HCT116 (cell line): ENCODE data around the gene TMCC3. TPM values are rescaled to one million over a fixed set of nuclear protein-coding genes. Genes with fewer than 3 reads are reported as not detected.

Experiments
- ATAC-seq: fragments of 200-7000 bp; cut with Tn5 transposase; 2 replicates; pipeline ENCODE4 v1.9.1; 2020; ENCODE audit warnings: mild to moderate bottlenecking, moderate library complexity
- BruUV-seq: library from RNA; stranded (reverse); fragments of 400-500 nt; replicated peaks from 2 replicates; lab custom pipeline; 2021; lab: Mats Ljungman, UMichigan
- CTCF ChIA-PET: fragments of 300-600 bp; sonication (Branson Sonifier 250); formaldehyde crosslinking; loops from one replicate; lab custom pipeline; 2021; ENCODE audit warnings: antibody characterized with exemption; lab: Charles Lee
- POLR2A ChIA-PET: fragments of 300-600, 350-600 bp; sonication (Branson Sonifier 250); formaldehyde crosslinking; loops from one replicate; lab custom pipeline; 2021; ENCODE audit warnings: antibody characterized with exemption; lab: Charles Lee
- RAD21 ChIA-PET, 2 experiments: fragments of 300-600 bp; sonication (Branson Sonifier 250); formaldehyde crosslinking; loops; one replicate each; lab custom pipeline; 2023; ENCODE audit warnings: low total read pairs in 2 of 2; ENCODE audit not compliant: uncharacterized antibody in 2 of 2, unreplicated experiment in 2 of 2, low non-redundant PET in 1 of 2; lab: Charles Lee
- DNase-seq: peaks from one replicate; pipeline ENCODE4 v3.0.0-alpha.2; 2010; ENCODE audit warnings: low read depth, low spot score
- H2AFZ ChIP-seq: fragments of 200-600 bp; shearing (Covaris generic), sonication (generic); 2 replicates; pipeline ENCODE4 v1.6.1; 2017; ENCODE audit warnings: low read depth, mixed run types, mixed read lengths, antibody characterized with exemption, low read length; ENCODE audit not compliant: poor library complexity, severe bottlenecking
- H3K27ac ChIP-seq: 2 replicates; pipeline ENCODE4 v1.5.1; 2012; ENCODE audit warnings: low read depth, low read length
- H3K27me3 ChIP-seq: fragments of 200-600 bp; sonication (generic); 2 replicates; pipeline ENCODE4 v1.6.1; 2016; ENCODE audit warnings: mixed run types, low read length, mixed read lengths; ENCODE audit not compliant: insufficient read depth
- H3K36me3 ChIP-seq, 2 experiments: fragments of 200-500 bp in 1 of 2; fragments of 200-600 bp in 1 of 2; sonication (Bioruptor generic) in 1 of 2; sonication (generic) in 1 of 2; 2 replicates each; pipeline versions ENCODE4 v1.5.1 to v1.6.1; 2014 to 2016; ENCODE audit warnings: low read length in 2 of 2, inconsistent platforms in 1 of 2, mixed read lengths in 1 of 2, mixed run types in 1 of 2; ENCODE audit not compliant: insufficient read depth in 2 of 2, control insufficient read depth in 1 of 2
- H3K4me1 ChIP-seq, 2 experiments: fragments of 200-600 bp in 1 of 2; sonication (generic) in 1 of 2; 2 replicates each; pipeline versions ENCODE4 v1.5.1 to v1.6.1; 2012 to 2017; ENCODE audit warnings: low read length in 2 of 2, inconsistent platforms in 1 of 2, mild to moderate bottlenecking in 1 of 2, mixed read lengths in 1 of 2, mixed run types in 1 of 2, moderate library complexity in 1 of 2; ENCODE audit not compliant: insufficient read depth in 2 of 2, control insufficient read depth in 1 of 2
- H3K4me2 ChIP-seq: fragments of 200-600 bp; sonication (generic); 2 replicates; pipeline ENCODE4 v1.6.1; 2017; ENCODE audit warnings: mixed run types, low read length, mixed read lengths
- H3K4me3 ChIP-seq, 2 experiments: fragments of 200-600 bp in 1 of 2; sonication (generic) in 1 of 2; replicated peaks in 1 of 2; 2 replicates each; pipeline ENCODE4 v1.5.1; 2011 to 2016; ENCODE audit warnings: low read length in 2 of 2, control low read depth in 1 of 2, low read depth in 1 of 2, mild to moderate bottlenecking in 1 of 2, mixed read lengths in 1 of 2, mixed run types in 1 of 2
- H3K79me2 ChIP-seq: fragments of 200-600 bp; sonication (generic); 2 replicates; pipeline ENCODE4 v1.6.1; 2017; ENCODE audit warnings: mild to moderate bottlenecking, mixed run types, low read length, moderate library complexity, mixed read lengths; ENCODE audit not compliant: insufficient read depth
- H3K9ac ChIP-seq: fragments of 200-600 bp; sonication (generic); 2 replicates; pipeline ENCODE4 v1.6.1; 2016; ENCODE audit warnings: low read length, mixed read lengths
- H3K9me2 ChIP-seq: fragments of 200-600 bp; sonication (generic), shearing (Covaris generic); 2 replicates; pipeline ENCODE4 v1.6.1; 2017; ENCODE audit warnings: mixed run types, mild to moderate bottlenecking, moderate library complexity; ENCODE audit not compliant: insufficient read depth
- H3K9me3 ChIP-seq, 2 experiments: fragments of 200-500 bp in 1 of 2; fragments of 200-600 bp in 1 of 2; sonication (Bioruptor generic) in 1 of 2; sonication (generic) in 1 of 2; 2 replicates each; pipeline ENCODE4 v1.6.1; 2014 to 2017; ENCODE audit warnings: low read length in 2 of 2, mixed read lengths in 2 of 2, inconsistent platforms in 1 of 2, low read depth in 1 of 2, mild to moderate bottlenecking in 1 of 2, mixed run types in 1 of 2, moderate library complexity in 1 of 2; ENCODE audit not compliant: control insufficient read depth in 1 of 2, insufficient read depth in 1 of 2
- H4K20me1 ChIP-seq: fragments of 200-600 bp; sonication (generic), shearing (Covaris generic); 2 replicates; pipeline ENCODE4 v1.6.1; 2017; ENCODE audit warnings: mixed run types, mild to moderate bottlenecking, moderate library complexity; ENCODE audit not compliant: insufficient read depth
- CBX3 ChIP-seq: IDR thresholded peaks from 2 replicates; pipeline ENCODE4 v1.6.1; 2012; ENCODE audit warnings: low read depth
- CEBPB ChIP-seq: IDR thresholded peaks from 2 replicates; pipeline ENCODE4 v1.6.1; 2012; ENCODE audit warnings: low read depth
- ELF1 ChIP-seq: IDR thresholded peaks from 2 replicates; pipeline ENCODE4 v1.6.1; 2012; ENCODE audit warnings: low read depth, borderline replicate concordance
- EZH2 ChIP-seq: fragments of 200-600 bp; sonication (generic); IDR thresholded peaks from 2 replicates; pipeline ENCODE4 v1.6.1; 2017; ENCODE audit warnings: antibody characterized with exemption, mixed run types
- EZH2phosphoT487 ChIP-seq: fragments of 200-600 bp; IDR thresholded peaks from 2 replicates; pipeline ENCODE4 v1.6.1; 2018; ENCODE audit warnings: antibody characterized with exemption, borderline replicate concordance
- FOSL1 ChIP-seq: IDR thresholded peaks from 2 replicates; pipeline ENCODE4 v1.6.1; 2012; ENCODE audit warnings: low read depth
- JUND ChIP-seq: IDR thresholded peaks from 2 replicates; pipeline ENCODE4 v1.6.1; 2012
- POLR2A ChIP-seq: IDR thresholded peaks from 2 replicates; pipeline ENCODE4 v1.7.0; 2011; ENCODE audit warnings: borderline replicate concordance; ENCODE audit not compliant: insufficient read depth, insufficient read length; ENCODE audit errors: extremely low read depth
- POLR2AphosphoS5 ChIP-seq: IDR thresholded peaks from 2 replicates; pipeline ENCODE4 v1.6.1; 2011; ENCODE audit warnings: mild to moderate bottlenecking, low read depth, low read length, moderate library complexity
- SIN3A ChIP-seq: IDR thresholded peaks from 2 replicates; pipeline ENCODE4 v1.6.1; 2012; ENCODE audit warnings: low read depth
- SP1 ChIP-seq: IDR thresholded peaks from 2 replicates; pipeline ENCODE4 v1.6.1; 2012; ENCODE audit warnings: low read depth
- ZFX ChIP-seq: fragments of 450-650 bp; IDR thresholded peaks from 2 replicates; pipeline ENCODE4 v1.6.1; 2017
- intact Hi-C: fragments of 100-400 bp; cut with micrococcal nuclease; formaldehyde crosslinking; loops from 2 replicates; pipeline ENCODE4 v1.10.0; 2022
- total RNA-seq: library from RNA; stranded (reverse); gene quantifications from one replicate; pipeline ENCODE4 v1.2.1, GENCODE V29; 2021; ENCODE audit not compliant: unreplicated experiment
- TF ChIP-seq, protein P1 (sequence below): IDR thresholded peaks from 2 replicates; pipeline ENCODE4 v1.6.1; 2012
- TF ChIP-seq, protein P2 (sequence below): IDR thresholded peaks from 2 replicates; pipeline ENCODE4 v1.6.1; 2012; ENCODE audit warnings: low read depth
- TF ChIP-seq, protein P3 (sequence below), 3 experiments: fragments of 200-600 bp in 1 of 3; sonication (generic) in 1 of 3; IDR thresholded peaks in 2 of 3; conservative IDR thresholded peaks in 1 of 3; 2 replicates each; pipeline ENCODE4 v1.5.1; 2012 to 2017; ENCODE audit warnings: low read depth in 2 of 3, low read length in 2 of 3, antibody characterized with exemption in 1 of 3, borderline replicate concordance in 1 of 3, control low read depth in 1 of 3, mild to moderate bottlenecking in 1 of 3, mixed read lengths in 1 of 3, mixed run types in 1 of 3, moderate library complexity in 1 of 3; ENCODE audit not compliant: insufficient read depth in 1 of 3

Gene TMCC3
- total RNA-seq, 1 experiment from 2014 or later, result 4.5 TPM

DNA sequence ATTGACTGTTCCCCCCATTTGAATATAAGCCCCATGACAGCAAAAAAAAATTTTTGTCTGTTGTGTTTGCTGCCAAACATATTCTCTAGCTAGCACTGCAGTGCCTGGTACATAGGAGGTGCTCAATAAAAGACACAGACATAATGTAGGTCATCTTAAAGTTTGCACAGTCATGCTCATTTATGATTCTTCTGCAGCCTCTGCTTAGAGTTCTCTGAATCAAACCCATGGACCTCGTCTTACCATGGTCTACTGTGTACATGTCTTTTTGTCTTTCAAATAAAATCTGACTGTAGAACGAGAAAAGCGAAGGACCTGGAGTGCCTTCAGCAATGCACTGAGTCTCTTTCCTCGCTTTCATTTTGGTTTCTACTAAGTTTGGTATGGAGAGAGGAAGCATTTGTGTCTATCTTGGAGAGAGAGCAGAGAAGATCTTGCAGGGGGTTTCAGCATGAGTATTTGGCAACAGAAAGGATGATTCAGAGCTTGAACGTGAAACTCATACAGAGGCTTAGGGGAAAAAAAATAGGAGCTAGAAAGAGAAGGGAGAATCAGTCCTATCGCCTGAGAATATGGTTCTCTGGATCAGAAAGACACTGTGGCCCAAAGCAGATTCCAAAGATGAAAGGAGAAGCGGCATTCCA lies 38.8 kb upstream of the TMCC3 start:
- Histone ChIP-seq H3K9me2 (no peaks in the 10 kb centered on the region), H3K4me3 (no peak overlapping the region), H2AFZ (no peak overlapping the region), H3K27me3 (no peaks in the 10 kb centered on the region), H3K36me3 (no peaks in the 10 kb centered on the region), H3K27ac (no peak overlapping the region), H3K4me1 (no peaks in the 10 kb centered on the region), H3K4me2 (no peak overlapping the region), H3K9ac (no peak overlapping the region), H4K20me1 (no peaks in the 10 kb centered on the region), H3K79me2 (no peaks in the 10 kb centered on the region), H3K9me3 (no peaks in the 10 kb centered on the region)
- RAD21 ChIA-PET, result no interaction called here
- CTCF ChIA-PET, result no interaction called here
- intact Hi-C loops, result no loop called here
- no peak for ATAC-seq
- DNase-seq, result no peak
- BruUV-seq, result no TSS peak
- POLR2A ChIA-PET, result no interaction called here
- no peak for TF ChIP-seq POLR2A
- TF ChIP-seq CBX3, result no peak
- TF ChIP-seq ZFX, result no peak
- TF ChIP-seq SP1, result no peak
- no peak for TF ChIP-seq ELF1
- no peak for TF ChIP-seq SIN3A

DNA sequence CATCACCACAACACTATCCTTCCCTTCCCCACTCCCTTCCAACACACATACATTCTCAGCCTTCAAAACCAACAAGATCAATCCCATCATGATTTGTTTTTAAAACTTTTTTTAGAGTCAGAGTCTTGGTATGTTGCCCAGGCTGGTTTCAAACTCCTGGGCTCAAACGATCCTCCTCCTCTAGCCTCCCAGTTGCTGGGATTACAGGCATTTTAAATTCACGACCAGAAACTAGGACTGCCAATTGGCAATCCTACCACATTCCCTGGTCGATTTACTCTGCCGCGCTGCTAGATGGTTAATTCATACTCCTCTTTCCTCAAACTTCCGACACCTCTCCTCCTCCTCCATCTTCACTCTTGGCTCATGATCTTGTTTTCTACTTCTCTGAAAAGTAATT lies 37.5 kb upstream of the TMCC3 start:
- BruUV-seq, result no TSS peak
- no peak overlapping the region for H2AFZ ChIP-seq
- H3K79me2 ChIP-seq, result no peaks in the 10 kb centered on the region
- no peak overlapping the region for H3K4me3 ChIP-seq
- no peaks in the 10 kb centered on the region for H4K20me1 ChIP-seq
- H3K4me1 ChIP-seq, result no peaks in the 10 kb centered on the region
- CTCF ChIA-PET, result no interaction called here
- H3K36me3 ChIP-seq, result no peaks in the 10 kb centered on the region
- H3K27ac ChIP-seq, result no peak overlapping the region
- no peak overlapping the region for H3K9ac ChIP-seq
- POLR2A ChIA-PET, result no interaction called here
- no peak for DNase-seq
- TF ChIP-seq EZH2 (no peak), CEBPB (no peak), POLR2A (no peak), JUND (no peak), ZFX (no peak), CBX3 (no peak), POLR2AphosphoS5 (no peak), FOSL1 (no peak), EZH2phosphoT487 (no peak), SP1 (no peak)
- TF ChIP-seq, protein P1, sequence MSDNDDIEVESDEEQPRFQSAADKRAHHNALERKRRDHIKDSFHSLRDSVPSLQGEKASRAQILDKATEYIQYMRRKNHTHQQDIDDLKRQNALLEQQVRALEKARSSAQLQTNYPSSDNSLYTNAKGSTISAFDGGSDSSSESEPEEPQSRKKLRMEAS, result no peak
- TF ChIP-seq, protein P2, sequence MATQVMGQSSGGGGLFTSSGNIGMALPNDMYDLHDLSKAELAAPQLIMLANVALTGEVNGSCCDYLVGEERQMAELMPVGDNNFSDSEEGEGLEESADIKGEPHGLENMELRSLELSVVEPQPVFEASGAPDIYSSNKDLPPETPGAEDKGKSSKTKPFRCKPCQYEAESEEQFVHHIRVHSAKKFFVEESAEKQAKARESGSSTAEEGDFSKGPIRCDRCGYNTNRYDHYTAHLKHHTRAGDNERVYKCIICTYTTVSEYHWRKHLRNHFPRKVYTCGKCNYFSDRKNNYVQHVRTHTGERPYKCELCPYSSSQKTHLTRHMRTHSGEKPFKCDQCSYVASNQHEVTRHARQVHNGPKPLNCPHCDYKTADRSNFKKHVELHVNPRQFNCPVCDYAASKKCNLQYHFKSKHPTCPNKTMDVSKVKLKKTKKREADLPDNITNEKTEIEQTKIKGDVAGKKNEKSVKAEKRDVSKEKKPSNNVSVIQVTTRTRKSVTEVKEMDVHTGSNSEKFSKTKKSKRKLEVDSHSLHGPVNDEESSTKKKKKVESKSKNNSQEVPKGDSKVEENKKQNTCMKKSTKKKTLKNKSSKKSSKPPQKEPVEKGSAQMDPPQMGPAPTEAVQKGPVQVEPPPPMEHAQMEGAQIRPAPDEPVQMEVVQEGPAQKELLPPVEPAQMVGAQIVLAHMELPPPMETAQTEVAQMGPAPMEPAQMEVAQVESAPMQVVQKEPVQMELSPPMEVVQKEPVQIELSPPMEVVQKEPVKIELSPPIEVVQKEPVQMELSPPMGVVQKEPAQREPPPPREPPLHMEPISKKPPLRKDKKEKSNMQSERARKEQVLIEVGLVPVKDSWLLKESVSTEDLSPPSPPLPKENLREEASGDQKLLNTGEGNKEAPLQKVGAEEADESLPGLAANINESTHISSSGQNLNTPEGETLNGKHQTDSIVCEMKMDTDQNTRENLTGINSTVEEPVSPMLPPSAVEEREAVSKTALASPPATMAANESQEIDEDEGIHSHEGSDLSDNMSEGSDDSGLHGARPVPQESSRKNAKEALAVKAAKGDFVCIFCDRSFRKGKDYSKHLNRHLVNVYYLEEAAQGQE, result no peak
- TF ChIP-seq, protein P3, sequence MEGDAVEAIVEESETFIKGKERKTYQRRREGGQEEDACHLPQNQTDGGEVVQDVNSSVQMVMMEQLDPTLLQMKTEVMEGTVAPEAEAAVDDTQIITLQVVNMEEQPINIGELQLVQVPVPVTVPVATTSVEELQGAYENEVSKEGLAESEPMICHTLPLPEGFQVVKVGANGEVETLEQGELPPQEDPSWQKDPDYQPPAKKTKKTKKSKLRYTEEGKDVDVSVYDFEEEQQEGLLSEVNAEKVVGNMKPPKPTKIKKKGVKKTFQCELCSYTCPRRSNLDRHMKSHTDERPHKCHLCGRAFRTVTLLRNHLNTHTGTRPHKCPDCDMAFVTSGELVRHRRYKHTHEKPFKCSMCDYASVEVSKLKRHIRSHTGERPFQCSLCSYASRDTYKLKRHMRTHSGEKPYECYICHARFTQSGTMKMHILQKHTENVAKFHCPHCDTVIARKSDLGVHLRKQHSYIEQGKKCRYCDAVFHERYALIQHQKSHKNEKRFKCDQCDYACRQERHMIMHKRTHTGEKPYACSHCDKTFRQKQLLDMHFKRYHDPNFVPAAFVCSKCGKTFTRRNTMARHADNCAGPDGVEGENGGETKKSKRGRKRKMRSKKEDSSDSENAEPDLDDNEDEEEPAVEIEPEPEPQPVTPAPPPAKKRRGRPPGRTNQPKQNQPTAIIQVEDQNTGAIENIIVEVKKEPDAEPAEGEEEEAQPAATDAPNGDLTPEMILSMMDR (IDR thresholded peaks at IDR 0.05 in 2 of 3, conservative IDR thresholded peaks at IDR 0.05 in 1 of 3; ENCODE audit: borderline replicate concordance in 1 of 3, insufficient read depth in 1 of 3, low read depth in 2 of 3, low read length in 2 of 3), result no peak
- TF ChIP-seq, all 23 proteins: peak for 0
- RAD21 ChIA-PET, result no interaction called here
- intact Hi-C loops, result no loop called here
- H3K27me3 ChIP-seq, result no peaks in the 10 kb centered on the region
- no peaks in the 10 kb centered on the region for H3K9me2 ChIP-seq
- no peak for ATAC-seq
- H3K9me3 ChIP-seq, result no peaks in the 10 kb centered on the region
- no peak overlapping the region for H3K4me2 ChIP-seq
